ENCODE measurements around the gene RTEL1.
"Not testable (repeated sequence)": the region's sequence is repeated elsewhere in the genome, so short reads cannot be mapped to it uniquely, and the experiment has no call there.

Gene RTEL1

DNA sequence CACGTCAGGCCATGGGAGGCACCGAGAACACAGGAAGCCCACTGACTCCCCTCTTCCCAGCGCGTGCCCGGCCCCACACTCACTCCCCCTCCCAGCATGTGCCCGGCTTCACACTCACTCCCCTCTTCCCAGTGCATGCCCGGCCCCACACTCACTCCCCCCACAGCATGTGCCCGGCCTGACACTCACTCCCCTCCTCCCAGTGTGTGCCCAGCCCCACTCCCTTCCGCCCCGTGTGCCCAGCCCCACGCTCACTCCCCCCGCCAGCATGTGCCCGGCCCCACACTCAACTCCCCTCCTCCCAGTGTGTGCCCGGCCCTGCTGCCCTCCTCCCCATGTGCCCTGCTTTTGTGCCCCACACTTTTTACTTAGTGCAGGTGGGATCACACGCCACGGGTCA is 9.7 kb downstream of the RTEL1 start:
- DNase-seq (ENCODE audit: low read depth): no peak

DNA sequence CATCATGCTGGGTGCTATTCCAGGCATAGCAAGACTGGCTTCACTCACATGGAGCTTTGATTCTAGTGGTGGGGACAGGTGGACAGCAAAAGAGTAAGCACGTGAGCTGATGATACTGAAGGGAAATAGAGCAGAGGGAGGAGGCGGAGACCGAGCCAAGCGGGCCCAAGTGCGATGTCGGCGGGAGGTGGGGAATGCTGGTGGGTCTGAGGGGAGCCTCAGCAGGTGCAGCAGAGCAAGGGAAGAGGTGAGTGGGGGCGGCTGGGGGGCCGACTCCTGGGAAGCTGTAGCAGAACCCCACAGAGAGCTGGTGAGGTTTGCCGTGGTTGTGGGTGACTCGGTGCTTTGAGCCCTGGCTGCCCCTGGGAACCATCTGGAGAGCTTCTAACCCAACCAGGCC is 10.2 kb downstream of the RTEL1 start:
- no peak for DNase-seq (ENCODE audit: low read depth)

DNA sequence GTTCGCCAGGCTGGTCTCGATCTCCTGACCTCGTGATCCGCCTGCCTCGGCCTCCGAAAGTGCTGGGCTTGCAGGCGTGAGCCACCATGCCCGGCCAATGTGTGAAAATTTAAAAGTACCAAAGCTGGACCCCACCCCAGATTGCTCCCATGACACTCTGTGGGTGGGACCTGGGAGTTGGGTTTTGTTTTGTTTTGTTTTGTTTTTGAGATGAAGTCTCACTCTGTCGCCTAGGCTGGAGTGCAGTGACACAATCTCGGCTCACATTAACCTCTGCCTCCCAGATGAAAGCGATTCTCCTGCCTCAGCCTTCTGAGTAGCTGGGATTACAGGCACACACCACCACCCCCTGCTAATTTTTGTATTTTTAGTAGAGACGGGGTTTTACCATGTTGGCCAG is 13.6 kb downstream of the RTEL1 start:
- not testable (repeated sequence) for DNase-seq (ENCODE audit: low read depth)

DNA sequence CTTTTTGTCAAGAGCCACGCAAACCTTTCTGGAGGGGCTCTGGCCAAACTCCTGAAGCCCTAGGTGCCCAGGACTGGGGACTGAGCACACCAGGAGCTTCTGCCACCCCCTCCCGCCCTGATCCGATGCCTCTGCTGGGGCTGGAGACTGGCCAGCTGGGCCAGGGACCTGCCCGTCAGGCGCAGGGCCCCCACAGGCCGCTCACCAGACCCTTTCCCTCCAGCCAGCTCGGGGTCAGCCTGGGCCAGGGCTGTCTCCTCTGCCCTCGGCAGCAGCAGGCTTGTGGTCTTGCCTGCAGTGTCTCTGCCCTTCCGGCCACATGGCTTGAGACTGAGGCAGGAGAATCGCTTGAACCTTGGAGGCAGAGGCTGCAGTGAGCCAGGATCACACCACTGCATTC is 14.6 kb downstream of the RTEL1 start:
- no peak for DNase-seq (ENCODE audit: low read depth)

DNA sequence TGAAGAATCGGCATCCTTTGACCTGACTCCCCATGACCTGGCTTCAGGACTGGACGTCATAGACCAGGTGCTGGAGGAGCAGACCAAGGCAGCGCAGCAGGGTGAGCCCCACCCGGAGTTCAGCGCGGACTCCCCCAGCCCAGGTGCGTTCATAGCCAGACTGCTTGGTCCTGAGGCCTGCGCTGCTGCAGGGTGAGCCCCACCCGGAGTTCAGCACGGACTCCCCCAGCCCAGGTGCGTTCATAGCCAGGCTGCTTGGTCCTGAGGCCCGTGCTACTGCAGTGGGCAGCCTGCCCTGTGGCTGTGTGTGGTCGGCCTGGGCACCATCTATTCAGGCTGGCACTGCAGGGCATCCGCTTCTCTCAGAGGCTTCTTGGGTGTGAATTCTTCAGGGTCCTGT is 15.8 kb downstream of the RTEL1 start:
- no peak for DNase-seq (ENCODE audit: low read depth)

DNA sequence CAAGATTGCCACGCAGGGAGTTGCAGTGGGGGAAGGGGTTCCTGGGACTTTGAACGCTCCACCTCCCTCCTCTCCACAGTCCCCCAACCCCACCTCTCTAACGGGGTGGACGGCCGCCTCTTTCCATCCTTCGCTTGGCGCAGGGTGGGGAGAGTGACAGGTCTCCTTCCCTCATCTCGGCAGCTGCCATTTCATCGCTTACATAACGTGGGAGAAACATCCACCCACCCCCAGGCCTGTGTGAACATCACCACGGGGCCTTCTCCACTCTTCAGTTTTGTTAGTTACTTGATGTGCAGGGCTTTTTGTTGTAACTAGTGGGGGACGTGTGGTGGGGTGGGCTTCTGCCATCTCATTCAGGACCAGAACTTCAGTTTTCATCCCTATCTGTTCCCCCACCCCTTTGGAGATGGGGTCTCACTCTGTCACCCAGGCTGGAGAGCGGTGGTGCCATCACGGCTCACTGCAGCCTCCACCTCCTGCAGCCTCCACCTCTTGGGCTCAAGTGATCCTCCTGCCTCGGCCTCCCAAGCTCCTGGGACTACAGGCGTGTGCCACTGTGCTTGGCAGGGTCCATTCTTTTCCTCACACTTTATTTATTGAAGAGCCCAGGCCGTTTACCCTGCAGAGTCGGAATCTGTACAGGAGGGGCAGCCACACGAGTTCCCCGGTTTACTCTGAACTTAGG is 17.7 kb downstream of the RTEL1 start:
- DNase-seq (ENCODE audit: low read depth): no peak

DNA sequence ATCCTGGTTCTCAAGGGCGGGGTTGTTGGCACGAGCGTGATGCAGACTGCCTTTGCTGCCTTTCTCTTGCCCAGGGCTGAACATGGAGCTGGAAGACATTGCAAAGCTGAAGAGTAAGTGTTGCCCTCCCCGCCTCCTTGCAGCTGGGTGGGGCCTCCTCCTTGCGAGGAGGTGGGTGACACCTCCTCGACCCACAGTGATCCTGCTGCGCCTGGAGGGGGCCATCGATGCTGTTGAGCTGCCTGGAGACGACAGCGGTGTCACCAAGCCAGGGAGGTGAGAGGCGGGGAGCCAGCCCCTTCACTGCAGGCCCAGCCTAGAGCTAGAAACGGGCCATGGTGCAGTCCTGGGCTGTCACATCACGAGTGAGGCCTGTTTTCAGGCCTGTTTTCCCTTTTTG is 20.0 kb downstream of the RTEL1 start:
- no peak for DNase-seq (ENCODE audit: low read depth)

DNA sequence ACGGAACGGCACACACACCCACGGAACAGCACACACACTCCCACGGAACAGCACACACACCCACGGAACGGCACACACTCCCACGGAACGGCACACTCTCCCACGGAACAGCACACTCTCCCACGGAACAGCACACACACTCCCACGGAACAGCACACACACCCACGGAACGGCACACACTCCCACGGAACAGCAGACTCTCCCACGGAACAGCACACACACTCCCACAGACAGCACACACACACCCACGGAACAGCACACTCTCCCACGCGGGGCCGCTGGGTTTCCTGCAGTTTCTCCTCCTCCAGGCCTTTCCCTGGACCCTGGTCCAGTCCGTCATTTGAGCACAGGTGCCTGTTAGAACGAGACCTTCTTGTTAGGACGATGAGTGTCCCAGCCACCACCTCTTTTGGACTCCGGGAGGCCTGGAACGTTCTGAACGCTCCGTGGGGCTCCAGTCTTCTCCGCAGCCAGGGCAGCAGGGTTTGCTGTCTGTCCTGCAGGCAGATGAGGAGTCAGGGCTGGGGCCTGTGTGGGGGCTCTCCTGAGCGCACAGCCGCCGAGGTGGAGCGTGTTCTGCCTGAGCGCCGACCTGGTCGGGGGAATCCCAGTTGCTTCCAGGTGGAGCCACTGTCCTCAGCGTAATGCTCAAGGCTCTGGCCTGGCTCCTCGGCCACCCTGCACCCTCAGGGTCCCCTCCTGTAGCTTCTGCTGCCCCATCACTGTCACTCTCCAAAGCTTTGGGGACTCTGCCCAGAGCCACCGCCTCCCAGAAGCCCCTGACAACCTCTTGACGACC is 20.8 kb downstream of the RTEL1 start:
- no peak for DNase-seq (ENCODE audit: low read depth)

DNA sequence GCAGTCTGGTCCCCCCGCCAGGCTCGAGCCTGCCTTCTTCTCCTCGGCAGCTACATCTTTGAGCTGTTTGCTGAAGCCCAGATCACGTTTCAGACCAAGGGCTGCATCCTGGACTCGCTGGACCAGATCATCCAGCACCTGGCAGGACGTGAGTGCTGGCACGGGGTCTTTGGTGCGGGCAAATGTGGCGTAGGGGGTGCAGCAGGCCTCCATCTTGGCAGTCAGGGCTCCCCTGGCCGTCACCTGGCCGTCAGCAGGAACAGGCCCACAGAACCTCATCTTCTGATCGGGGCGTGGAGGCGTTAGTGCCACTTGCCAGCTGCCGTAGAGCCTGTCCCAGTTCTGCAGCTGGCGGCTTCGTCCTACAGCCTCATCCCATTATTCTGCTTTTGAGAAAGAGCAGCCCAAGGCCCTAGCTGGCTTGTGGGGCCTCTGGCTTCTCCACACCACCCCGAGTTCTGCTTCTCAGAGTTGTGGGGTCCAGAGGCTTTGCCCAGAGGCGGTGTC is 21.7 kb downstream of the RTEL1 start:
- no peak for DNase-seq (ENCODE audit: low read depth)

DNA sequence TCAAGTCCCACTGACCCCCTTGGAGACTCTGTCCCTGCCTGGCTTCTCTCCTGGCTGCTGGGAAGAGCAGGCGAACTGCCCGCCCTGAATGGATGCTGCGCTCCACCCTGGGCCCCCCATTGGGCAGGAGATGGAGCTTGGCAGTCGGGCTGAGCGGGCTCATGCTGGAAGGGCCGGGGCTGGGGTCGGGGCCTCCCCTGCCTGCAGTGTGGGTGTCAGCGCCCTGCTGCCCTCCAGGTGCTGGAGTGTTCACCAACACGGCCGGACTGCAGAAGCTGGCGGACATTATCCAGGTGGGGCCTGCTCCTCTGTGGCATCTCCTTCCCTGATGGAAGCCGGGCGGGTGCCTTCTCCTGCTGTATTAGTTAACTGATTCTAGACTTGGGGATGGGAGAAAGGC is 22.3 kb downstream of the RTEL1 start:
- DNase-seq (ENCODE audit: low read depth): no peak

DNA sequence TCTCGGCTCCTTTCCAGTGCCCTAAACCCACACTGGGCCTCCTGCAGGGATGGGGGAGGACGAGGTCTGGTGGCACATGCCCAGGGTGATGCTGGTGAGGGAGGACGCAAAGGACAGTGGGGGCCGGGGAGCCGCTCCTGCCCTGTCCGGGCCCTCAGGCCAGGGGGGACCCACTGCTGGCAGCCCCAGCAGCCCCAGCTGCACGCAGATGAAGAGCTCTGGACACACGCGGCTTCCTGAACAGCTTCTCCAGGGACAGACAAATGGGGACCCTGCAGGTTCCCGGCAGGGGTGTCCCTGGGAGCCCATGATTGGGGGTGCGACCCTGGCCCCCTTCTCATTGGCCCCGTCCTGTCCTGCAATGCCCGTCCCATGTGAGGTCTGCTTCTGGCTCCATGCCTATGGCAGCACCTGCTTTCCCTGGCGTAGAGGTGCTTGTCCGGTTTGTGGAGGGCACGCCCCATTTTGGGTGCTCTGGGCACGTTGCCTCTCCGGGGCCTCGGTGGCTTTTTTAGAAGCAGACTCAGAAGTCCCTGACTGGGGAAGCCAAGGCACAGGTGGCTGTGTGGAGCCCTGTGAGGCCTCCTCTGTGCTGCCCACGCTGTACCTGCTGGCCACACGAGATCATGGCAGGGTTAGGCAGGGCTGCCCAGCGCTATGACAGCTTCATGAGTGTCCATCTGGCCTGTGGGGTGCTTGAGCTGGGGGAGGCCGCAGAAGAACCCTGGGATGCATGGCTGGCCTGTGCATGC is 22.9 kb downstream of the RTEL1 start:
- no peak for DNase-seq (ENCODE audit: low read depth)

DNA sequence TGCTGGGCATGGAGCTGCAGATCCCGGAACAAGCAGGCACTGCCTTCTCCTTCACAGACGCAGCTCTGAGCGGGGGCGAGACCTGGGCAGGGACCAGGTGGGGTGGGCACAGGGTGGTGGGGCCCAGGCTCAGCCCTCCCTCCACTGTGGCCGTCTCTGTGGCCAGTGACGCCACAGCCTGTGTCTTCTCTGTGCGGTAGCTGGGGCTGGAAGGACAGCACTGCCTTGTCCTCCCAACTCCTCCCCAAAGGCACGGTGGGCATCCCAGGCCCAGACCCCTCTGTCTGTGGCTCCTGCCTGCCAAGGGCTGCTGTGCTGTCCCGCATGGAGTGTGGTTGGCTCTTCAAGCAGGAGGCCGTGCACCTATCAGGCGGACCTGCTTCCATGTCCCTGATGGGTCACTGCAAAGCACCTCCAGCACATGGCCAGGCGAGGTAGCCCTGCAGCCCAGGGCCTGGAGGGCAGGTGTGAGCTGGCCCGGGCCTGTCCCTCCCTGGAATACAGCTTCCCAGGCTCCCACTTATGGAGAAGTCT is 23.6 kb downstream of the RTEL1 start:
- no peak for DNase-seq (ENCODE audit: low read depth)

DNA sequence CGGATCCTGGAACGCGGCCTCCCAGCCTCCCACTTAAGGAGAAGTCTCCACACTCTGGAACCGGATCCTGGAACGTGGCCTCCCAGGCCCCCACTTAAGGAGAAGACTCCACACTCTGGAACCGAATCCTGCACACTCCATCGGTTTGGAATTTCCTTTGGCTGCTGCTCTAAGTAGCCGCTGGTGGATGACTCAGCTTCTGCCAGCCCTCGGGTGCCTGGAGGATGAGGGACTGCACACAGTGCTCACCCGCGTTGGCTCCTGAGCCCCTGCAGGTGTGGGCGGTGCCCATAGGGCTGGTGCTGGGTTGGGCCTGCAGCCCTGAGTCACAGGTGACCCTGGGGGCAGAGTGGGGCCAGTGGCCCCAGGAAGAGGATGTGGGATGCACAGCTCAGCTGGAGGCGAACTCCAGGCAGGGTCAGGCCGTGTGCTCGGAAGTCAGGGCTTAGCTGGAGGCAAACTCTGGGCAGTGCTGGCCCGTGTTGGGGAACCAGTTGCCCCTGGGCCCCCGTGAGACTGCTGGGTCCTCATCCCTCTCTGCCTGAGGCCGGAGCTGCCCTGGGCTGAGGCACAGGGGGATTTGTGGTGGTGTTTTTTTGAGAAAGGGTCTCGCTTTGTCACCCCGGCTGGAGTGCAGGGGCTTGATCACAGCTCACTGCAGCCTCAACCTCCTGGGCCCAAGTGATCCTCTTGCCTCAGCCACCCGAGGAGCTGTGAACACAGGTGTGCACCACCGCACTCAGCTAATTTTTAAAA is 24.4 kb downstream of the RTEL1 start:
- no peak for DNase-seq (ENCODE audit: low read depth)

DNA sequence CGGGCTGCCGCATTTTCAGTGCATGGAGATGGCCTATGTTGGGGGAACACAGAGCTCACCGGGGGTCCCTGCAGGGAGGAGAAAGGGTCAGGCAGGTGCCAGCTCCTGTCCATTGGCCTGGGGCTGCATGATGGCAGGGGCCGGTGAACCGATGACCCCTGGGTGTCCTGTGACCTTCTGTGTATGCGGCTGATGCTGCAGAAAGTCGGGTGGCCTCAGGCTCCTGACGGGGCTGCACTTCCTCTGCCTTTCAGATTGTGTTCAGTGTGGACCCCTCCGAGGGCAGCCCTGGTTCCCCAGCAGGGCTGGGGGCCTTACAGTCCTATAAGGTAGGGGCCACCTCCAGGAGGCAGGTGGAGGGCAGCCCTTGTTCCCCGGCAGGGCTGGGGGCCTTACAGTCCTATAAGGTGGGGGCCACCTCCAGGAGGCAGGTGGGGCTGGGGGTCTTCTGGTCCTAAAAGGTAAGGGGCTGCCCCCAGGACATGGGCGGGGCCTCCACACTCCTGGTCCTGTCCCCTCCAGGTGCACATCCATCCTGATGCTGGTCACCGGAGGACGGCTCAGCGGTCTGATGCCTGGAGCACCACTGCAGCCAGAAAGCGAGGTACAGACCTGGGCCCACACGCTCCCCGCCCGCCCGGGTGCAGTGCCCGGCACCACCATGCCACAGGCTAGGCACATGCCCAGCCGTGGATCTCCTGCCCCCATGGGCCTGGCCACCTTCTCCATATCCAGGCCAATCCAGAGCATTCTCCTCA is 27.3 kb downstream of the RTEL1 start:
- no peak for DNase-seq (ENCODE audit: low read depth)

DNA sequence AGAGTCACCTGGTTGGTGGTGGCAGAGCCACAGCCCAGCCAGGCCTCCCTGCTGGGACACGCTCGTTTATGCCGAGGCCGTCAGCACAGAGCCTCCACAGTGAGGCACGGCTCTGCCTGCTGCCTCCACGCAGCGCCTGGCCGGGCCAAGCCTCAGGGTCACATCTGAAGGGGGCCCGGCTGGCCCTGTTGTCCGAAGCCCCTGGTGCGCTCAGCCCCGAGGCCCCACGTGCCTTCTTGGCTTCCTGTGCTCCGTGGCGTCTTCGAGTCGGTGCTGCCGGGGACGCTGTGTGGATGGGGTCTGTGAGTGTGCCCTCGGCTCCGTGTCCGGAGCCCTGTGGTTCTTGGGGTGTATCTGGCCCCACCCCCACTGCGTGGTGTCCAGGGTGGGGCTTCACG is 28.0 kb downstream of the RTEL1 start:
- DNase-seq (ENCODE audit: low read depth): no peak

DNA sequence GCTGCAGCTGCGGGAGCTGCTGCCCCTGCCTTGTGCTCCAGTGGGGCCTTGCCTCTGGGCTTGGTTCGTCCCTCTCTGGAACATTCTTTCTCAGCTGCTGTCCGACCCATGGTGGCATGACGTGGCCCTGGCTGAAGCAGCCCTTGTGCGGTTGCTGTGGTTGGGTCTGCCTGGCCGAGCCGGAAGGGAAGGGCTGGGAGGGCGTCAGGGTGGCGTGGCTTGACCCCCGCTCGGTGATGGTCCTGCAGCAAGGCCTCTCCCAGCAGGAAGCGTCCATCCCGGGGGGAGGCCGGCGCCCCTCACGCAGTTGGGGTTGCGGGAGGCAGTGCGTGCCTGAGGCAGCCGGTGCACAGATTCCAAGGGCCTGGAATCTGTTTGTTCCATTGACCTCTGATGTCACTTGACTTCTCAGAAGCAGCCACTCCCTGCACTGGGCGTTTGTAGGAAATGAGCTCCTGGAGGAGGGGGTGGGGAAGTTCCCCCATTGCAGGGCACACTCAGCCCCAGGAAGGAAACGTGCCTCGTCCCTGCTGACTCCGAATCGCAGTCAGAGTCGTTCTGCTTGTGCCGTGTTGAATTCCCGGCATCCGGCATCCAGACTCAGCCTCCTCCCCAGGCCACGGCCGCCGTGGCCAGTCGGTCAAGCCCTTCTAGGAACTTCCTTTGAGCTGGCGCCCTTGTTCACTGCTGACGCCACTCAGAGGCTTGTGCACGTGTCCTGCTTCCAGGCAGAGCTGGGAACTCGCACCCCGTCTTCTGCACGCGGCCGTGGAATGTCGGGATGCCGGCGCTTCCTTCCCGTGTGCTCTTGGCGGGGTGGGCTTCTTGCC is 28.6 kb downstream of the RTEL1 start:
- peak; percentile 72 for DNase-seq (ENCODE audit: low read depth)

DNA sequence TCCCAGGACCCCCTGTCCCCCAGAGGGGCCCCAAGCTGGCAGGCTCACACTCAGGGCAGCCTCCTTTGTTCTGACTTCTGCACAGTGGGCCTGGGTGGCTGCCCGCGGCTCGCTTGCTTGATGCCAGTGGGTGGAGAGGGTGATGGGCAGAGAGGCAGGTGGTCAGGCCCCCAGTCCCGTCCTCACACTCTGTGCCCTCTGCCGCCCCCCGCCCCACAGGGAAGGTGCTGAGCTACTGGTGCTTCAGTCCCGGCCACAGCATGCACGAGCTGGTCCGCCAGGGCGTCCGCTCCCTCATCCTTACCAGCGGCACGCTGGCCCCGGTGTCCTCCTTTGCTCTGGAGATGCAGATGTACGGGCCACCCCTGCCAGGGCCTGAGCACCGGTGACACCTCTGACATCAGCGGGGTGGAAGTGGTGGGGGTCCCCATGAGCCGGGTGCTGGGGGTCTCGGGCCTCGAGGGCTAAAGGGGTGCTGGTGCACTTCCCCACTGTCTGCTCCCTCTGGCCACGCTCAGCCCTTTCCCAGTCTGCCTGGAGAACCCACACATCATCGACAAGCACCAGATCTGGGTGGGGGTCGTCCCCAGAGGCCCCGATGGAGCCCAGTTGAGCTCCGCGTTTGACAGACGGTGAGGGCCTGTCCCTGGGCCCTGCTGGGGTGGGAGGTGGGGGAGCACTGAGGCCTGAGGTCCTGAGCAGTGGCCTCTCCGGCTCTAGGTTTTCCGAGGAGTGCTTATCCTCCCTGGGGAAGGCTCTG is 29.5 kb downstream of the RTEL1 start:
- no peak for DNase-seq (ENCODE audit: low read depth)

DNA sequence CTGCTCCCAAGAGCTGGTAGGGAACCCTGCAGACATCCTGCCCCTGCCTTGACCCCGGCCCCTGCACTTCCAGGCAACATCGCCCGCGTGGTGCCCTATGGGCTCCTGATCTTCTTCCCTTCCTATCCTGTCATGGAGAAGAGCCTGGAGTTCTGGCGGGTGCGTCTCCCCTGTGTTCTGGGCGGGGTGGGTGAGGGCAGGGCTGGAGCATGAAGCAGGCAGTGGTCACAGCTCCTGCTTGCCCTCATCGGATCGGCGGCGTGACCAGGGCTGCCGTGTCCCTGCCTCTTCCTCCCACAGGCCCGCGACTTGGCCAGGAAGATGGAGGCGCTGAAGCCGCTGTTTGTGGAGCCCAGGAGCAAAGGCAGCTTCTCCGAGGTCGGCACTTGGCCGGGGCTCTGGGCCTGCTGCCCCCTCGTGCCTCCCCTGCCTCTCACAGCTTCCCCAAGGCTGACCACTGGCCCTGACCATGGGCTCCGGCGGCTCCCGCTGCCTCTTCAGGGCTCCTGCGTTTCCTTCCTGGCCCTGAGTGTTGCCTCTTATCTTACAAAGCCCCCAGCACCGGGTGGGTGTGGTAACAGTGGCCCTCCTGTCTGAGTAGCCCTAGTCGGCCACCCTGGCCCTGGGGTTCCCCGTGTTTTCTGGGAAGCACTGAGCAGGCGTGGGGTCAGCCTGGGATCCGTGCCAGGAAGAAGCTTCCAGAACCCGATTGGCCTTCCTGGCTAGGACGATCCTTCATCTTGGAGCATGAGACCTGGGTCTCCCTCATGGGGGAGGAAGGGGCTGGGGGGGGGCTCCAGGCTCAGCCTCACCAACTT is 30.3 kb downstream of the RTEL1 start:
- no peak for DNase-seq (ENCODE audit: low read depth)
